Suprapubic skin (tissue), 4 donors: ENCODE data around the gene BBS1. TPM values are rescaled to one million over a fixed set of nuclear protein-coding genes. Genes with fewer than 3 reads are reported as not detected.
A peak's percentile ranks its signal among the peaks of the same experiment; 100 is the strongest.

Experiments
- DNase-seq, 2 donors: peaks; one replicate each; pipeline ENCODE4 v3.0.0-alpha.2; 2019; ENCODE audit warnings: low spot score in 2 of 2
- H3K27ac ChIP-seq: fragments of 200-600 bp; sonication (generic); one replicate; pipeline ENCODE4 v1.5.1; 2019
- H3K27me3 ChIP-seq: fragments of 200-600 bp; sonication (generic); one replicate; pipeline ENCODE4 v1.5.1; 2019
- H3K36me3 ChIP-seq: fragments of 200-600 bp; sonication (generic); one replicate; pipeline ENCODE4 v1.5.1; 2019
- H3K4me1 ChIP-seq: fragments of 200-600 bp; sonication (generic); one replicate; pipeline ENCODE4 v1.5.1; 2019
- H3K4me3 ChIP-seq: fragments of 200-600 bp; sonication (generic); one replicate; pipeline ENCODE4 v1.5.1; 2019; ENCODE audit warnings: mild to moderate bottlenecking
- H3K9me3 ChIP-seq: fragments of 200-600 bp; sonication (generic); one replicate; pipeline ENCODE4 v1.5.1; 2019
- EP300 ChIP-seq: sonication (generic); formaldehyde crosslinking; IDR thresholded peaks from one replicate; pipeline ENCODE4 v1.6.1; 2017; ENCODE audit warnings: antibody characterized with exemption
- POLR2A ChIP-seq, 2 donors: fragments of 450-650 bp; IDR thresholded peaks; one replicate each; pipeline ENCODE4 v1.6.1; 2017; ENCODE audit warnings: antibody characterized with exemption in 2 of 2, mild to moderate bottlenecking in 2 of 2, moderate library complexity in 2 of 2
- POLR2AphosphoS5 ChIP-seq, 3 donors: sonication (generic); formaldehyde crosslinking; IDR thresholded peaks; one replicate each; pipeline ENCODE4 v1.6.1; 2017; ENCODE audit warnings: antibody characterized with exemption in 3 of 3
- WGBS: methylation state at CpG from one replicate; pipeline ENCODE4 v1.1.5; 2018; 5-methylcytosine and 5-hydroxymethylcytosine counted together
- total RNA-seq, 4 donors: library from RNA; depleted of rRNA; stranded (reverse); fragments of >200 nt; gene quantifications; one replicate each; pipeline ENCODE4 v1.1.0, GENCODE V29; 2016
- TF ChIP-seq, protein P1 (sequence below), 2 donors: fragments of 200-600 bp in 1 of 2; fragments of 450-650 bp in 1 of 2; sonication (generic) in 1 of 2; IDR thresholded peaks; one replicate each; pipeline ENCODE4 v1.5.1; 2016 to 2019; ENCODE audit warnings: antibody characterized with exemption in 2 of 2, mild to moderate bottlenecking in 1 of 2, moderate library complexity in 1 of 2

Gene BBS1
- total RNA-seq, 4 donors from 2014 or later = 35.5 to 85.2 (median 57.0) TPM

DNA sequence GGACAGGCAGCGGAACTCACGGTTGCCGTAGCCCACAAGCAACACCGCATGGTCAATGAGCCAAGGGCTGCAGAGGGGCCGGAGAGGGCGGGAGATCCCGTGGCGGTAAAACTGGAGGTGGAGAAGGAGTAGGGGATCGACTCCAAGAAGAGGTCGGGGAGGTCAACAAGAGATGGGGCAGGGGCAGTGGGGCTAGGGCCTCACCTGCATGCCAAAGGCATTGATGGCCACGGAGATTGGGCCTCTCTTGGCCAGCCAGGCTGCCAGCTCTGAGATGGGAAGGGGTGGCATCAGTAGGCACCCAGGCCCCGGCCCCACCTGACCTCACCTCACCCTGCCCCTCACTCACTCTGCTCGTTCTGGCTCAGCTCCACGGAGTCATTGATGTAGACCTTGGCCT, 54.1 kb downstream of the BBS1 start:
- peaks cover 29% of the 10 kb centered on the region for H3K36me3 ChIP-seq
- DNase-seq = no peak
- no peak overlapping the region for H3K27ac ChIP-seq
- peaks cover 21% of the 10 kb centered on the region for H3K4me1 ChIP-seq
- 92% methylated on average over 14 of the region's 14 CpGs for WGBS
- H3K4me3 ChIP-seq = no peak overlapping the region
- no peaks in the 10 kb centered on the region for H3K27me3 ChIP-seq
- TF ChIP-seq, protein P1, sequence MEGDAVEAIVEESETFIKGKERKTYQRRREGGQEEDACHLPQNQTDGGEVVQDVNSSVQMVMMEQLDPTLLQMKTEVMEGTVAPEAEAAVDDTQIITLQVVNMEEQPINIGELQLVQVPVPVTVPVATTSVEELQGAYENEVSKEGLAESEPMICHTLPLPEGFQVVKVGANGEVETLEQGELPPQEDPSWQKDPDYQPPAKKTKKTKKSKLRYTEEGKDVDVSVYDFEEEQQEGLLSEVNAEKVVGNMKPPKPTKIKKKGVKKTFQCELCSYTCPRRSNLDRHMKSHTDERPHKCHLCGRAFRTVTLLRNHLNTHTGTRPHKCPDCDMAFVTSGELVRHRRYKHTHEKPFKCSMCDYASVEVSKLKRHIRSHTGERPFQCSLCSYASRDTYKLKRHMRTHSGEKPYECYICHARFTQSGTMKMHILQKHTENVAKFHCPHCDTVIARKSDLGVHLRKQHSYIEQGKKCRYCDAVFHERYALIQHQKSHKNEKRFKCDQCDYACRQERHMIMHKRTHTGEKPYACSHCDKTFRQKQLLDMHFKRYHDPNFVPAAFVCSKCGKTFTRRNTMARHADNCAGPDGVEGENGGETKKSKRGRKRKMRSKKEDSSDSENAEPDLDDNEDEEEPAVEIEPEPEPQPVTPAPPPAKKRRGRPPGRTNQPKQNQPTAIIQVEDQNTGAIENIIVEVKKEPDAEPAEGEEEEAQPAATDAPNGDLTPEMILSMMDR (IDR thresholded peaks at IDR 0.05) = no peak
- TF ChIP-seq EP300 (no peak), POLR2A (IDR thresholded peaks at IDR 0.05) (no peak), POLR2AphosphoS5 (IDR thresholded peaks at IDR 0.05) (no peak)
- H3K9me3 ChIP-seq = no peaks in the 10 kb centered on the region

DNA sequence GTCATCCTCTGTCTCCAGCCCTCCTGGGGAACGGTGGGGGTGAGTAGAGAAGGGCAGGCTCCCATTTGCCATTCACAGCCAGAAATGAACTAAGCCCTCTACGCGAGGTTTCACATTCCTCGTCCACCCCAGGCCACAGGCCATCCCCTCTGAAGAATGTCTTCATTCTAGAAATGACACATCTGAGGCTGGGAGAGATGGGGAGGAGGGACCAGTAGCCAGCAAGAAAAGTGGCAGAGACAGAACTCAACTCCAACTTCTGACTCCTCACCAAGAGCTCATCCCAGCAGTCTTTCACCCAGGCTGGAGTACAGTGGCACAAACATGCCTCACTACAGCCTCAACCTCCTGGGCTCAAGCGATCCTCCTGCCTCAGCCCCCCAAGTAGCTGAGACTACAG, 54.5 kb downstream of the BBS1 start:
- H3K27me3 ChIP-seq = no peaks in the 10 kb centered on the region
- 85% methylated on average over 5 of the region's 5 CpGs for WGBS
- no peak for DNase-seq

DNA sequence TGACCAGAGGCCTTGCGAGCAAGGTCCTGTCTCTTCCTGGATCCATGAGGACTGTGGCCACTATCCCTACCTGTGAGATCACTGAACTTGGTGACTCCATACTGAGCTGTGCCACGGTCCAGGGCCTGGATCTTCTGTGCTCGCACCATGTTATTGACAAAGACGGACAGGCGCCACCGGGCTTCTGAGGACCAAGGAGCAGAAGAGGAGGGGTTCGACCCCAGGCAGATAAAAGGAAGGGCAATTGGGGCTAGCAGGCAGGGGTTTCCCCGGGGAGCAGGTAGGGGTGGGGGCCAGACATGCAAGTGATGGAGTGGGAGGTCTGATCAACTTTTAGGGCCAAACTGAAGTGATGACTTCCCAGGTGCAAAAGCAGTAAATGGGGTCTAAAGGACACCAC, 55.8 kb downstream of the BBS1 start:
- no peak for DNase-seq
- Histone ChIP-seq H3K9me3 (no peaks in the 10 kb centered on the region), H3K36me3 (peaks cover 29% of the 10 kb centered on the region), H3K4me1 (peaks cover 20% of the 10 kb centered on the region), H3K27ac (no peak overlapping the region), H3K27me3 (no peaks in the 10 kb centered on the region), H3K4me3 (no peak overlapping the region)
- TF ChIP-seq EP300 (no peak), POLR2AphosphoS5 (IDR thresholded peaks at IDR 0.05) (no peak), POLR2A (IDR thresholded peaks at IDR 0.05) (no peak)
- TF ChIP-seq, protein P1 (IDR thresholded peaks at IDR 0.05) = no peak
- WGBS = 90% methylated on average over 2 of the region's 8 CpGs

More for the DNA sequence above, 54.5 kb downstream of the BBS1 start:
- Histone ChIP-seq H3K4me3 (no peak overlapping the region), H3K9me3 (no peaks in the 10 kb centered on the region), H3K36me3 (peaks cover 29% of the 10 kb centered on the region), H3K4me1 (peaks cover 20% of the 10 kb centered on the region), H3K27ac (no peak overlapping the region)
- TF ChIP-seq EP300 = no peak
- TF ChIP-seq, protein P1 (IDR thresholded peaks at IDR 0.05) = no peak
- TF ChIP-seq POLR2AphosphoS5 (IDR thresholded peaks at IDR 0.05) = no peak
- TF ChIP-seq POLR2A (IDR thresholded peaks at IDR 0.05) = no peak

DNA sequence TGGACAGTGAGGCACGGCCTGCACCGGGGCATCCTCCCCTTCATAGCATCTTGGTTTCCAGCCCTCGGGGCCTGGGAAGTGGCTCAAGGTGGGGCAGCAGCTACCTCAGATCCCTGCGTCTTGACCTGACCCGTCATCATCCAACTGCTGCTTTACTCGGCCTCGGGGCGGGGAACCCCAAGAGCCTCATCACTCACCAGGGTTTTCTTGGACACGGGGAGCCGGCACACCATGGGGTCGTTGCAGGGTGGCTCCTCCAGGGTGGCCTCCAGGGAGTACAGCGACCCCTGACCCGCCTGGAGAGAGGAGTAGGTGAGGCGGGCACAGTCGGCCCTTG, 57.3 kb downstream of the BBS1 start:
- Histone ChIP-seq H3K27me3 (no peaks in the 10 kb centered on the region), H3K36me3 (peaks cover 29% of the 10 kb centered on the region), H3K27ac (peak overlapping the region; percentile 26), H3K9me3 (no peaks in the 10 kb centered on the region), H3K4me3 (peak overlapping the region; percentile 85), H3K4me1 (peaks cover 20% of the 10 kb centered on the region)
- no peak for DNase-seq
- TF ChIP-seq POLR2A (IDR thresholded peaks at IDR 0.05) = no peak
- TF ChIP-seq EP300 = no peak
- TF ChIP-seq, protein P1 (IDR thresholded peaks at IDR 0.05) = no peak
- TF ChIP-seq POLR2AphosphoS5 (IDR thresholded peaks at IDR 0.05) = no peak
- 52% methylated on average over 4 of the region's 15 CpGs for WGBS

DNA sequence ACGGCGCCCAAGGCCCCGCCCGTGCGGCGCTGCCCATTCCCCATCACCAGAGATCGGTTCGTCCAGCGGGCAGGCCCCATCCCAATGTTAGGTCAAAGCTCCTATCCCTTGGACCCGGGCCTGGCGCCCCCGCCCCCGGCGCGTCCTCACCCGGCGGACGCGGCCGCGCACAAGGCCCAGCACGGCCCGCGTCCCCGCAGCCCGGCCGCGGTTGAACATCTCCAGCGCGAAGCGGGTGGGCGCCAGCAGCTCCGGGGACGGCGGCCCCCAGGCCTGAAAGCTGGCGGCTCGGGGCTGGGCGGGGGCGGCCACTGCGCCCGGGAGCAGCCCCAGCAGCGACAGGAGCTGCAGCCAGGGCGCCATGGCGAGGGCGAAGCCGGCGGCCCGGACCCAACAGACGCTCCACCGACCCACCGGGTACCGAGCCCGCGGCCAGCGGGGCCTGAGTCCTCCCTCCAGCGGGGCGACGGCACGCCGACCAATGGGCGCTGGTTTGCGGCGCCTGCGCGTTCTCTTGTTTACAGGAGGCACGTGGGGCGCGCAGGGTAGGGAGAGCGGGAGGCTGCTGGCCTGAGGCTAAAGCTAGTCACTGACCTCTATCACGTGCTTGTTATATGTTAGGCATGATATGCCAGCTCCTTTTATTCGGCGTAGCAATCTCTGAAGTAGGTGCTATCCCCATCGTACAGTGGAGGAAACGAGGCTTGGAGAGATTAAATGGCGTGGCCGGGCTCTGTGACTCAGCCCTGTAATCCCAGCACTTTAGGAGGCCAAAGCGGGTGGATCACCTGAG, 57.9 kb downstream of the BBS1 start, which contains the start of gene CTSF:
TSS of gene CTSF (minus strand) at position 483 of the 793 bp plus-strand sequence. CDS start at position 363, 120 bp downstream.
- TF ChIP-seq POLR2A (IDR thresholded peaks at IDR 0.05) = no peak
- TF ChIP-seq POLR2AphosphoS5 (IDR thresholded peaks at IDR 0.05) = no peak
- no peak for TF ChIP-seq EP300
- TF ChIP-seq, protein P1 (IDR thresholded peaks at IDR 0.05) = no peak
- Histone ChIP-seq H3K4me3 (peak within 1 kb of the TSS; percentile 85), H3K27me3 (no peaks in the 10 kb centered on the region), H3K4me1 (peaks cover 20% of the 10 kb centered on the region), H3K9me3 (no peaks in the 10 kb centered on the region), H3K36me3 (peaks cover 29% of the 10 kb centered on the region), H3K27ac (peak within 1 kb of the TSS; percentile 26)
- peak; percentile 91 to 94 for DNase-seq
- 1% methylated on average over 36 of the region's 77 CpGs for WGBS
